SK-N-MC (cell line): ENCODE results near the gene CACNA1S.

ENCODE experiments used
- FOXP2 ChIP-seq: optimal IDR thresholded peaks from 2 replicates; pipeline ENCODE3; 2011; ENCODE audit warnings: mild to moderate bottlenecking, moderate library complexity; ENCODE audit not compliant: insufficient read depth; ENCODE audit errors: extremely low read length, control extremely low read depth
- POLR2AphosphoS5 ChIP-seq: IDR thresholded peaks from 2 replicates; pipeline ENCODE4 v1.6.1; 2012; ENCODE audit warnings: mild to moderate bottlenecking, low read depth, low read length, borderline replicate concordance

- TF ChIP-seq POLR2AphosphoS5 = no peak
- TF ChIP-seq FOXP2 = no peak
These were observed 31.8 kb upstream of the CACNA1S start for GRCh38 chr1:201143726-201144635.
